MM.1S (cell line): ENCODE measurements around the gene HOXB7.

Experiments used
- DNase-seq: peaks from one replicate; pipeline ENCODE4 v3.0.0-alpha.2; 2015
- H2AFZ ChIP-seq: fragments of 300-600 bp; sonication (generic); 2 replicates; pipeline ENCODE4 v1.6.0; 2016; ENCODE audit warnings: antibody characterized with exemption, low read length
- H3F3A ChIP-seq: fragments of 300-600 bp; sonication (generic); 2 replicates; pipeline ENCODE4 v1.6.1; 2016; ENCODE audit warnings: mild to moderate bottlenecking, antibody characterized with exemption, low read length, moderate library complexity, mixed read lengths; ENCODE audit not compliant: insufficient read depth
- H3K27ac ChIP-seq: fragments of 300-600 bp; sonication (generic); 2 replicates; pipeline ENCODE4 v1.5.1; 2016; ENCODE audit warnings: mild to moderate bottlenecking, low read length
- H3K27me3 ChIP-seq: fragments of 300-600 bp; sonication (generic); replicated peaks from 2 replicates; pipeline ENCODE4 v1.6.0; 2016; ENCODE audit warnings: low read length; ENCODE audit not compliant: insufficient read depth
- H3K36me3 ChIP-seq: fragments of 300-600 bp; sonication (generic); replicated peaks from 2 replicates; pipeline ENCODE4 v1.6.1; 2016; ENCODE audit warnings: mild to moderate bottlenecking, low read length, mixed read lengths; ENCODE audit not compliant: insufficient read depth
- H3K4me1 ChIP-seq: fragments of 300-600 bp; sonication (generic); 2 replicates; pipeline ENCODE4 v1.6.1; 2016; ENCODE audit warnings: low read length, mixed read lengths
- H3K4me2 ChIP-seq: fragments of 300-600 bp; sonication (generic); 2 replicates; pipeline ENCODE4 v1.6.0; 2016; ENCODE audit warnings: low read depth, low read length
- H3K4me3 ChIP-seq: fragments of 300-600 bp; sonication (generic); 2 replicates; pipeline ENCODE4 v1.5.1; 2016; ENCODE audit warnings: low read length, mixed read lengths
- H3K79me2 ChIP-seq: fragments of 300-600 bp; sonication (generic); 2 replicates; pipeline ENCODE4 v1.6.1; 2016; ENCODE audit warnings: mixed run types, low read length, mixed read lengths
- H3K9ac ChIP-seq: fragments of 300-600 bp; sonication (generic); 2 replicates; pipeline ENCODE4 v1.6.1; 2016; ENCODE audit warnings: low read length, mixed read lengths
- H3K9me2 ChIP-seq: fragments of 300-600 bp; sonication (generic); replicated peaks from 2 replicates; pipeline ENCODE4 v1.6.1; 2016; ENCODE audit warnings: mild to moderate bottlenecking, low read length, mixed read lengths; ENCODE audit not compliant: insufficient read depth
- H3K9me3 ChIP-seq: fragments of 300-600 bp; sonication (generic); replicated peaks from 2 replicates; pipeline ENCODE4 v1.6.1; 2016; ENCODE audit warnings: mild to moderate bottlenecking, low read length, mixed read lengths; ENCODE audit not compliant: insufficient read depth
- H4K20me1 ChIP-seq: fragments of 300-600 bp; sonication (generic); 2 replicates; pipeline ENCODE4 v1.6.1; 2016; ENCODE audit warnings: mild to moderate bottlenecking, low read length, moderate library complexity, mixed read lengths; ENCODE audit not compliant: insufficient read depth
- CTCF ChIP-seq: fragments of 300-600 bp; sonication (generic); IDR thresholded peaks from 2 replicates; pipeline ENCODE4 v1.5.1; 2016; ENCODE audit warnings: antibody characterized with exemption, low read length, mixed read lengths
- EZH2 ChIP-seq: fragments of 300-600 bp; sonication (generic); optimal IDR thresholded peaks from 2 replicates; pipeline ENCODE3; 2017; ENCODE audit warnings: low read depth, mild to moderate bottlenecking, antibody characterized with exemption, low read length, mixed read lengths
- EZH2phosphoT487 ChIP-seq: fragments of 300-600 bp; sonication (generic); IDR thresholded peaks from 2 replicates; pipeline ENCODE4 v1.6.1; 2018; ENCODE audit warnings: antibody characterized with exemption, low read length

Gene HOXB7

GRCh38 chr17:48603959-48604769 lies 6.7 kb downstream of the HOXB7 start:
- Histone ChIP-seq H2AFZ (no peak overlapping the region), H4K20me1 (no peaks in the 10 kb centered on the region), H3K79me2 (no peaks in the 10 kb centered on the region), H3K4me1 (peaks cover under 1% of the 10 kb centered on the region; the same call in 1 of the 2 replicates), H3K9ac (no peak overlapping the region), H3K27me3 (peaks cover 61% of the 10 kb centered on the region), H3K4me3 (no peak overlapping the region), H3K4me2 (no peak overlapping the region), H3F3A (no peaks in the 10 kb centered on the region), H3K9me2 (no peaks in the 10 kb centered on the region), H3K27ac (no peak overlapping the region), H3K36me3 (no peaks in the 10 kb centered on the region), H3K9me3 (no peaks in the 10 kb centered on the region)
- no peak for TF ChIP-seq EZH2
- no peak for TF ChIP-seq EZH2phosphoT487
- TF ChIP-seq CTCF, result no peak
- no peak for DNase-seq

- no peak for DNase-seq
- no peak for TF ChIP-seq EZH2phosphoT487
- no peak for TF ChIP-seq CTCF
- peak; percentile 76 for TF ChIP-seq EZH2
- Histone ChIP-seq H3K4me1 (no peaks in the 10 kb centered on the region), H2AFZ (no peak overlapping the region), H3K27me3 (peaks cover 85% of the 10 kb centered on the region), H3K4me3 (peak overlapping the region; percentile 27; the same call in 1 of the 2 replicates), H3K9ac (no peak overlapping the region), H3K4me2 (peak overlapping the region; percentile 78), H3K27ac (no peak overlapping the region), H4K20me1 (no peaks in the 10 kb centered on the region), H3K79me2 (no peaks in the 10 kb centered on the region), H3F3A (no peaks in the 10 kb centered on the region), H3K9me3 (no peaks in the 10 kb centered on the region), H3K9me2 (no peaks in the 10 kb centered on the region), H3K36me3 (no peaks in the 10 kb centered on the region)
Measured at GRCh38 chr17:48601539-48602425, 9.0 kb downstream of the HOXB7 start.

GRCh38 chr17:48601207-48601538 lies 9.6 kb downstream of the HOXB7 start:
- H3K79me2 ChIP-seq, result no peaks in the 10 kb centered on the region
- H3K9ac ChIP-seq, result no peak overlapping the region
- no peak overlapping the region for H3K4me2 ChIP-seq

More at GRCh38 chr17:48601207-48601538, 9.6 kb downstream of the HOXB7 start:
- Histone ChIP-seq H3K9me3 (no peaks in the 10 kb centered on the region), H3K27ac (no peak overlapping the region), H3K4me1 (no peaks in the 10 kb centered on the region), H3K27me3 (peaks cover 91% of the 10 kb centered on the region), H3K36me3 (no peaks in the 10 kb centered on the region), H2AFZ (no peak overlapping the region), H3K4me3 (no peak overlapping the region), H4K20me1 (no peaks in the 10 kb centered on the region), H3K9me2 (no peaks in the 10 kb centered on the region), H3F3A (no peaks in the 10 kb centered on the region)
- no peak for DNase-seq
- TF ChIP-seq EZH2phosphoT487 (no peak), CTCF (no peak), EZH2 (no peak)
